Measurements from ENCODE around the gene MRPL2. TPM values are rescaled to one million over a fixed set of nuclear protein-coding genes. Genes with fewer than 3 reads are reported as not detected.

The MRPL2 gene
- total RNA-seq, 2 donors from 2014 or later: 51.6 to 65.2 TPM

GRCh38 chr6:43035495-43036194 lies 23.6 kb downstream of the MRPL2 start:
- Mint-ChIP-seq H3K4me3 (no peak overlapping the region), H3K4me1 (no peaks in the 10 kb centered on the region), H3K9me3 (no peaks in the 10 kb centered on the region), H3K27ac (no peak overlapping the region), H3K36me3 (ENCODE audit: low read depth) (peaks cover 81% of the 10 kb centered on the region), H3K27me3 (ENCODE audit: insufficient read depth) (no peaks in the 10 kb centered on the region)
- 78 to 87% methylated on average over 4 of the region's 4 CpGs for WGBS, 2 experiments (ENCODE audit: insufficient coverage in 1 of 2, insufficient read length in 1 of 2)
- H3K4me1 ChIP-seq (ENCODE audit: control insufficient read depth, insufficient read depth, low read length): no peaks in the 10 kb centered on the region
- peak overlapping the region; percentile 41 for H3K27ac ChIP-seq (ENCODE audit: low read depth, low read length)
- H3K36me3 ChIP-seq (ENCODE audit: control insufficient read depth, insufficient read depth, low read length): peaks cover 66% of the 10 kb centered on the region
- no peak overlapping the region for H3K4me3 ChIP-seq (ENCODE audit: low read length)
- H3K9ac ChIP-seq (ENCODE audit: extremely low read depth, low read length, poor library complexity, severe bottlenecking): no peak overlapping the region
- TF ChIP-seq CTCF (conservative IDR thresholded peaks at IDR 0.05): no peak
- DNase-seq: no peak
- H3K27me3 ChIP-seq (ENCODE audit: control insufficient read depth, insufficient read depth, low read length, poor library complexity, severe bottlenecking): no peaks in the 10 kb centered on the region
- no peaks in the 10 kb centered on the region for H3K9me3 ChIP-seq (ENCODE audit: control insufficient read depth, low read length)

DNA sequence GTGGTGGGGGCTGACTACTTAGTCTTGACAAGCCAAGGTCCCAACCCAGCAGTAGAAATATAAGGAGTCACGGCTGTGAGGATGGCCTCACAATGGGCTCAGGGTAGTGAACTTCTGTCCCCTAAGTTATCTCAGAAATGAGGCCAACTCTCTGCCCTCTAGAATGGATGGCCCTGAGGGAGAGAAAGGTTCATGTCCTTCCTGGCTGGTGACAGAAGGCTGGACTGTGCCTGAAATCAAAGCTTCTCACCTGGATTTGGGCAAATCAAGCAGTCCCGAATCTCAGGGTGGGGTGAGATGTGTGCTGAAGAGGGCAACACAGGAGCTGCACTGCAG lies 25.1 kb downstream of the MRPL2 start:
- H3K27me3 Mint-ChIP-seq (ENCODE audit: insufficient read depth): no peaks in the 10 kb centered on the region
- 92 to 94% methylated on average over 1 to 2 of the region's 2 CpGs for WGBS, 2 experiments (ENCODE audit: insufficient coverage in 1 of 2, insufficient read length in 1 of 2)
- H3K4me3 ChIP-seq (ENCODE audit: low read length): no peak overlapping the region
- H3K27ac ChIP-seq (ENCODE audit: low read depth, low read length): no peak overlapping the region
- no peaks in the 10 kb centered on the region for H3K9me3 Mint-ChIP-seq
- H3K4me1 Mint-ChIP-seq: no peaks in the 10 kb centered on the region
- no peak overlapping the region for H3K9ac ChIP-seq (ENCODE audit: extremely low read depth, low read length, poor library complexity, severe bottlenecking)
- no peak for DNase-seq
- no peaks in the 10 kb centered on the region for H3K4me1 ChIP-seq (ENCODE audit: control insufficient read depth, insufficient read depth, low read length)
- peaks cover 71% of the 10 kb centered on the region for H3K36me3 ChIP-seq (ENCODE audit: control insufficient read depth, insufficient read depth, low read length)
- H3K9me3 ChIP-seq (ENCODE audit: control insufficient read depth, low read length): no peaks in the 10 kb centered on the region
- TF ChIP-seq CTCF (conservative IDR thresholded peaks at IDR 0.05): no peak
- no peak overlapping the region for H3K27ac Mint-ChIP-seq
- no peak overlapping the region for H3K4me3 Mint-ChIP-seq
- H3K27me3 ChIP-seq (ENCODE audit: control insufficient read depth, insufficient read depth, low read length, poor library complexity, severe bottlenecking): no peaks in the 10 kb centered on the region
- peaks cover 84% of the 10 kb centered on the region for H3K36me3 Mint-ChIP-seq (ENCODE audit: low read depth)

- Mint-ChIP-seq H3K27ac (peak overlapping the region; percentile 15), H3K36me3 (ENCODE audit: low read depth) (peaks cover 85% of the 10 kb centered on the region), H3K9me3 (no peaks in the 10 kb centered on the region), H3K4me1 (no peaks in the 10 kb centered on the region), H3K4me3 (no peak overlapping the region), H3K27me3 (ENCODE audit: insufficient read depth) (no peaks in the 10 kb centered on the region)
- no peak overlapping the region for H3K9ac ChIP-seq (ENCODE audit: extremely low read depth, low read length, poor library complexity, severe bottlenecking)
- H3K27me3 ChIP-seq (ENCODE audit: control insufficient read depth, insufficient read depth, low read length, poor library complexity, severe bottlenecking): no peaks in the 10 kb centered on the region
- TF ChIP-seq CTCF (conservative IDR thresholded peaks at IDR 0.05): no peak
- no peak for DNase-seq
- 91 to 100% methylated on average over 1 to 2 of the region's 2 CpGs for WGBS, 2 experiments (ENCODE audit: insufficient coverage in 1 of 2, insufficient read length in 1 of 2)
- no peaks in the 10 kb centered on the region for H3K4me1 ChIP-seq (ENCODE audit: control insufficient read depth, insufficient read depth, low read length)
- H3K4me3 ChIP-seq (ENCODE audit: low read length): no peak overlapping the region
- peaks cover 70% of the 10 kb centered on the region for H3K36me3 ChIP-seq (ENCODE audit: control insufficient read depth, insufficient read depth, low read length)
- no peak overlapping the region for H3K27ac ChIP-seq (ENCODE audit: low read depth, low read length)
- H3K9me3 ChIP-seq (ENCODE audit: control insufficient read depth, low read length): no peaks in the 10 kb centered on the region
These were observed 25.6 kb downstream of the MRPL2 start for GRCh38 chr6:43033496-43034189.

Measured in endodermal cell (in vitro differentiated cells).